Stimulated activated CD4-positive, alpha-beta T cell treated with anti-CD3 and anti-CD28 coated beads, Interleukin-1b, Interleukin-23, amount 100 ng/mL, for 48 hours (primary cell): ENCODE data around the gene ZBED2.
"Not testable (repeated sequence)": the region's sequence is repeated elsewhere in the genome, so short reads cannot be mapped to it uniquely, and the experiment has no call there.

Experiments used
- DNase-seq: peaks from one replicate; pipeline ENCODE4 v3.0.0-alpha.2; 2020

Gene ZBED2, protein sequence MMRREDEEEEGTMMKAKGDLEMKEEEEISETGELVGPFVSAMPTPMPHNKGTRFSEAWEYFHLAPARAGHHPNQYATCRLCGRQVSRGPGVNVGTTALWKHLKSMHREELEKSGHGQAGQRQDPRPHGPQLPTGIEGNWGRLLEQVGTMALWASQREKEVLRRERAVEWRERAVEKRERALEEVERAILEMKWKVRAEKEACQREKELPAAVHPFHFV

DNA sequence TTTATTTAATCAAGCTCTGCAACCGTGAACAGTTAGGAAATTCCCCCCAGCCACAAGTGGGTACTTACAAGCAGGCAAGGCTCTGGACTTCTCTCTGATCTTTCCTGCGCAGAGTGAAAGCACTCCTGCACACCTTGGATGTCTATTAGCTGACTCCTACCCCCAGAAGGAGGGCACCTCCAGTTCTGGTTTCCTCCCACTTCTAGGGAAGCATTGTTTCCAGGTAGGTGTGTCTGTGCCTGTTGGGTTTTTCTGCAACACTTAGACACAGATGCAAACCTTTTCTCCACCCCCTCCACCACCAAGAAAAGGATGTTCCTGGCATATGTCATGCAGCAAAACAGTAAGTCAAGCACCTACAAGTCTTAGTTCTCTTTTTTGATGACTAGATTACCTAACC is at the start of gene ZBED2:
ZBED2 (minus strand) TSS at position 115 of the 400 bp plus-strand sequence. CDS start 1,145 bp downstream, outside the sequence.
- DNase-seq: peak; percentile 70

DNA sequence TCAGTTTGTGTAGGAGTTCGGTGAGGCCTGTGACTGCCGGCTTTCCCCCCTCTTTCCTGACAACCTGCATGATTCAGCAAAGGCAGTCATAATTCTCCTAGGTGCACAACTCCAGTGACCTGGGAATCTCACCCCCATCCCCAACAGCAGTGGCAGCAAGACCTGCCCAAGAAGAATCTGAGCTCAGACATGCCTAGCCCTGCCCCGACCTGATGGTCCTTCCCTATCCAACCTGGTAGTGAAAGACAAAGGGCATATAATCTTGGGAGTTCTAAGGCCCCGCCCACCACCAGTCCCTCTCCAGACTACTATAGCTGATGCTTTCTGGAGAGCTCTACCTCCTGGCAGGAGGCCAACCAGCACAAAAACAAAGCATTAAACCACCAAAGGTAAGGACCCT is 44.2 kb upstream of the ZBED2 start:
- DNase-seq: no peak

DNA sequence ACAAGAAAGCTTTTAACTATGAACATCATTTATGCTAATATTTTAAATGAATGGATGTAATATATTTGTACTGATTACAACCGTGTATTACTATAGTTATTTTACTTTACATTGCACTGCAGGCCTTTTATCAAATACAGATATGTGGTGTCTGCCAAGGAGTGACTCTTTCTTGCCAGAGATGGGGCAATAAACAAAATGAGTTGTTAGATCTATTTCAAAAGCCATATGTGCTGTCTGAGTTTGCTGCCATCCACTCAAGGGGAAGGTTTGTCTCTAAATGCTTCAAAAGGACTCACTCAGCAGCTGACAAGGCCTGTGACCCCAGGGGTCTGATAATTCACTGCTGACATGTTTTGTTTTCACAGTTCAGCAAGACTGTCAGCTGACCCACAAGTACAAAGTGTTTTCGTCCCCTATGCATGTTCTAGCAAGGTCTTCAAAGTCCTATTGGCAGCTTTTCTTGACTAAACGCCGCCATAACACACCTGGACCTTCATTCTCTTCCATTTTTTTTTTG is 41.3 kb upstream of the ZBED2 start:
- no peak for DNase-seq

DNA sequence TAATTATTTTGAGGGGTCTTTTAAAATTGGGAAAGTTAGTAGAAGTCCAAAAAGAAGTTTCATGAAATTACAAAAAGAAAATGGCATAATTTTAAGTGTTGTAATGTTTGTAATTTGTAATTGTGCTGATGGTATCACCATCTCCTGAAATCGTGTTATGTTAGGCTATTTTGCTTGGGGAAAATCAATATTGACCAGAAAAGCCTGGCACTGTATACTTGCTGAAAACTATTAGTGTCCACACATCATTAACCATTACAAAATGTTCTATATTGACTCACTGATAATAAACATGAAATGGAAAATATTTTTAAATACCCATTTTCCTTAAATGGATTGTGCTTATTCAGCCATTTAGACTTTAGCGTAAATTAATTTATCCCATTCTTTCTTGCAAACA is 40.3 kb upstream of the ZBED2 start:
- DNase-seq: no peak

DNA sequence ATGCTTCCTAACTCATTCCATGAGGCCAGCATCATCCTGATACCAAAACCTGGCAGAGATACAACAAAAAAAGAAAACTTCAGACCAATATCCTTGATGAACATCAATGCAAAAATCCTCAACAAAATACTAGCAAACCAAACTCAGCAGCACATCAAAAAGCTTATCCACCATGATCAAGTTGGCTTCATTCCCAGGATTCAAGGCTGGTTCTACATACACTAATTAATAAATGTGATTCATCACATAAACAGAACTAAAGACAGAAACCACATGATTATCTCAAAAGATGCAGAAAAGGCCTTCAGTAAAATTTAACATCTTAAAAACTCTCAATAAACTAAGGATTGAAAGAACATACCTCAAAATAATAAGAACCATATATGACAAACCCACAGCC is 35.5 kb upstream of the ZBED2 start:
- DNase-seq: not testable (repeated sequence)

DNA sequence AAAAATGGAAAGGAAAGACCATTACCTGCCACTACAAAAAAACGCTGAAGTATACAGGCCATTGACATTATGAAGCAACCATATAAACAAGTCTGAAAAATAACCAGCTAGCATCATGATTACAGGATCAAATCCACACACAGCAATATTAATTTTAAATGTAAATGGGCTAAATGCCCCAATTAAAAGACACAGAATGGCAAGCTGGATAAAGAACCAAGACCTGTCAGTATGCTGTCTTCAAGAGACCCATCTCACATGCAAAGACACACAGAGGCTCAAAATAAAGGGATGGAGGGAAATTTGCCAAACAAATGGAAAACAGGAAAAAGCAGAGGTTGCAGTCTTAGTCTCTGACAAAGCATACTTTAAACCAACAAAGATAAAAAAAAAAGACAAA is 33.9 kb upstream of the ZBED2 start:
- not testable (repeated sequence) for DNase-seq

DNA sequence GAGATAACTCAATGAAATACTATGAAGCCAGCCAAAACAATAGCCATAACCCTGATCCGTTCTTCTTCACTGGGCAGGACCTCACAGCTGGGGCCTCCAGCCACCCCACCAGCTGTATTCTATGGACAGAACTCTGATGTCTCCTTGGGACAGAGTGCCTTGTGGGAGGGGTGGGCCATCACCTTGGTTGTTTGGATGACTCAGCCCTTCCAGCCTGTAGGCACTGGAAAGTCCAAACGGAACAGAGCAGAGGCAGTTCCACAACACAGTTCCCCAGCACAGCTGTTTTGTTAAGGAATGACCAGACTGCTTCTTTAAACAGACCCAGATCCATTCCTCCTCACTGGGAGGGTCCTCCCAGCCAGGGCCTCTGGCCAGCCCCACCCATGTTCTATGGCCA is 31.9 kb upstream of the ZBED2 start:
- DNase-seq: no peak

DNA sequence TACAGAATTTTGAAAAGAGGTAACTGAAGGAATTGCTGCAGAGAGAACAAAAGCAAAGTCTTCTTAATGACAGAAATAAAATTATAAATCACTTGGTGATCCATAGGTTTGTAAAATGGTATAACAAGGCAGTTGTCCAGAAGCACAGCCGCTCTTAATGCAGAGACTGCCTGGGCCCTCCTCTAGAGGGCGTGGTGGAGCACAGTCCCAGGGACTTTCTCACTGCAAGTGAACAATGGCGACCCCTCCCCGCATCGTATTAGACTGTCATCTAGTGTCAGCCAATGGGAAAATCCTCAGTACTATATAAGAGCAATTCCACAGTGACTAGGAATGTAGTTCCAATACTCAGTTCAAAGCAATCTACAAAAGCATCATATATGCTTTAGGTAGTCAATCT is 26.4 kb upstream of the ZBED2 start:
- peak; percentile 55 for DNase-seq

DNA sequence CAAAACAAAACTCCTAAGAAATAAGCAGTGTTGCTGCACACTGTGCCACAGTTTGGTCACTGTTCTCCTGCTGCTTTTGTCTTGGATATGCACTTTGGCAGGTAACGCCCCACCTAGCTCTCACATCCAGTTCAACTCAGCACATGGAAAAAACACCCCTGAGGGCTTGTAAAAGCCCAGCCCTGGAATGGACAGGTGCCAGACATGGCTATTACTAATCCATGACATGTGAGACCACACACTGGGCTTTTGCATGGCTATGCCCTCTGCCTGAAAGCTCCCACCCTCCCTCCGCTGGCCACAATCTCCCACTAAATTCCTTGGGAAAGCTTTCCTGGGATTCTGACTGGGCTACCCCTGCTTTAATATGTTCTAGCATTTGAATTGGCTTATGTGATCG is 24.7 kb upstream of the ZBED2 start:
- no peak for DNase-seq

DNA sequence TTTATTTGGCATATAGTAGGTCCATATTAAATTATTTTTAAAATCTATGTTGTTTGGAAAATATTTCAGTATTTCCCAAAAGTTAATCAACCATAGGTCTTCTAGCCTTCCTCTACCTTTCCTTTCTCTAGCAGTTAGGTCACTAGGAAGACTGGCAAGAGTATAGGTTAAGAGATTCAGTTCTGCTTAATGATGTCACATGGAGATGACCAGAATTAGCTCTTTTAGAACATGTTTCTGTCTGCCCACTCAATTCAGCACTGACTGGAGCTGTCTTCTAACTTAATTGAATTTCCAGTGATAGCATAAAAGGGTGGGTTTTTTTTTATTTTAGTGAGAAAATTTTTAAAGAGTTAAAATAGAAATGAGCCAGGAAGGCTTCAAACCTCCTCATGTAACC is 23.8 kb upstream of the ZBED2 start:
- DNase-seq: no peak

DNA sequence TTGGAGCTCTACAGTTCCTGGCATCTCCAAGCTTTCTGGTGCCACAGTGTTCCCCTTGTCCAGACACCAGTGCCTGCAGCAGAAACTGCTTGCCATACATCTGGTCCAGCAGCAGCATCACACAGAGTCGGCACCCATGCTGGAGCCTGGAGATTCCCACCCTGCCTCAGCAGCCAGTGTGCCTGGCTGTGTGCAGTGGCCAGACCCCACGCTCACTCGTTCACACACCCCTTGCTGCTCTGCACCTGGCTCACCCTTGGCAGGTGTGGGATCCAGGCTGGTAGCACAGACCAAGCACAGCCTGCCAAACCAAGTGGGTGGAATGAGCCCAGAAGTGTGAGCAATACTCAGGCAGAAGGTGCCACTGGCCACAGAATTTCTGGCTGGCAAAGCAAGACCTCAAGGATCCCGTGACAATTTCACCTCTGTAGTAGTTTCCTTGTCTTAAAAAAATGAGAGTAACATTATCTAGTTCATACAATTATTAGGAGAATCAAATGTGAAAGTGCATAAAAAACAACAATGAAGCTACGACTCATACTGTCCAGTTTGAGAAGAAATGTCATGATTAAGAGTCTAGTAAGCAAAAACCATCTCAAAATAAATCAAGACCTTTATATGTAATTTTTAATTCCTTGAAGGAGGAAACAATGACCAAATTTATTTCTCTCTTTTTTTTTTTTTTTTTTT is 22.9 kb upstream of the ZBED2 start:
- DNase-seq: no peak

DNA sequence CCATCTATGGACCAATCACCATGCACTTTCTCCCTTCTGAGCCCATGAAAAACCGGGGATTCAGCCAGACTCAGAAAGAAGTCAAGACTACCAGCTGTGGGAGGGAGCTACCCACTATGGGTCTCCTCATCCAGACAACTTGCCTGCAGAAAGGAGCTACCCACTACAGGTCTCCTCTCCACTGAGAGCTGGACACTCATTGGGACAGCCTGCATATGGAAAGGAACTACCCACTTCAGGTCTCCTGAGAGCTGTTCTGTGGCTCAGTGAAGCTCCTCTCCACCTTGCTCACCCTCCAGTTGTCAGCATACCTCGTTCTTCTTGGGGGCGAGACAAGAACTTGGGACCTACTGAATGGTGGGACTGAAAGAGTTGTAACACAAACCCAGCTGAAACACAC is 22.3 kb upstream of the ZBED2 start:
- no peak for DNase-seq

DNA sequence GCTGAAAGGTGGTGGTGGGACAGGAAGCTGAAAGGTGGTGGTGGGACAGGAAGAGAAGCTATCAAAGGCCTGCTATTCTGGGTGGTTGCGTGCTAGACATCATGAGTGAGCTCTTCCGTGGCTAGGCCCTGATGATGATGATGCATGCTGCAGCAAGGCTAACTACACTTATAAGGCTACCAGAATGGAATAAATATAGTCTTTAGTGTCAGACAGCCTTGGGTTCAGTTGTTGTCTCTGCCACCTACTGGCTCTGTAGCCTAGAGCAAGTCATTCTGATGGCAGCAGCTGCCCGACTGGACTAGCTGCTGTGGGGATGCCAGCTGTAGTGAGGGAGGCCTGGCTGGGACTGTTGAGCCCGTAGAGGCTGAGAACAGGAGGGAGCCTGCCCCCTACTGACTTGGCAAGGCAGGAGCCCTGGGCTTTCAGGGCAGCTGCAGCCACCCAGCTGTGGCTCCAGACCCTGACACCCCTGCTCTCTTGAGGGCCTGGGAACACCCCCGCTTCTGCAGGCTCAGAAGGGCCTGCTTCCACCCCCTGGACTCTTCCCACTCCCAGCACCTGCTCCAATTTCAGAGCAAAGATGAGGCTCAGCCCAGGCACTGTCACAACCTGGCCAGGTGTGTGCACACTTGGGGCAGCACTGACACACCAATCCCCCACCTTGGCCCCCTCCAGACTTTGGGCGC is 21.4 kb upstream of the ZBED2 start:
- peak; percentile 82 for DNase-seq

DNA sequence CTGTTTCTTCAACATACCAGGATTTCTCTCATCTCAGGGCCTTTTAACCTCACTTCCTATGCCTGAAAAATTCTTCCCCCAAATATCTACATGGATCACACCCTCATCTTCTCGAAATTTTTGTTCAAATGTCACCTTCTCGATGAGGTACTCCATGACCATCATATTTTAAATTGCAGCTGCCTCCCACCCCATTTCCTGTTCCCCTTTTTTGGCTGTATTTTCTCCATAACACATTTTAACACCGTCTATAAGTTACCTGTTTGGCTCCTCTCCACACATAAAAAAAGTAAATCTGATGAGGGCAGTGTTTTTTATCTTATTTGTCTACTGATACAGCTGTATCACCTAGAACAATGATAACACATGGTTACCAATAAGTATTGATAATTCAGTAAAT is 20.7 kb upstream of the ZBED2 start:
- no peak for DNase-seq

DNA sequence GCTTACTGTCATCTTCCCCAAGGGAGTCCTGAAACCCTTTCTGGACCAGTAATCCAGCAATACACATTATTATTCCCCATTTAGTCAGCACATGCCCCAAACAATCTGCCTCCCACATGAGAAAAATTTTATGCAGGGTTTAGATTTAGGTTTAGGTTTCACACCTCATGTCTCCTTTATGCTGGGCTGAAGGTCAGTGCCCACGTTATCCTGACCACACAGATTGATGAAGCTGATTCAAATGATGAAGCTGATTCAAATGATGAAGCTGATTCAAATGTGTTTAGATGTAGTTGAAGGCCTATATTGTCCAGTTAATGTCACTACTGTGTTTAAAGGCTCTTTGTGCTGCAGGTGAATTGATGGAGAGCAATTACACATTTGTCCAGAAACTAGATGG is 18.1 kb upstream of the ZBED2 start:
- DNase-seq: no peak

DNA sequence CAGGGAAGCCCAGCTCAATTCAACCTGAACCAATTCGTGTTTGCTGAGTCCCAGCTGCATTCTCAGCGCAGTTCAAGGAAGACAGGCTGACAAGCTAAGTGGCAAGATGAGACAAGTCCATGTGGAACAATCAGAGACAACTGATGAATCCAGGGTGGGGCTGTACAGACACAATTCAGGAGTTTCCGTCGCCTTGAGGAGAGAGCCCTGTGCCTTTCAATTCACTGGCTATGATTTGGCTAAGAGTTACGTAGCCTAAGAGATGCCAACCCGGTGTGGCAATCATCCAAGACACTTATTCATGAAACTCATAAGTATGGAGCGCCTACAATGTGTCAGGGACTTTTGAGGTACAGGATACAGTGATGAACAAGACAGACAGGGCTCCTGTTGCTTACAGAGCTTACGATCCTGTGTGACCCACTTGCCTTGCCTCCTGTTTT is 15.5 kb upstream of the ZBED2 start:
- DNase-seq: peak; percentile 68

DNA sequence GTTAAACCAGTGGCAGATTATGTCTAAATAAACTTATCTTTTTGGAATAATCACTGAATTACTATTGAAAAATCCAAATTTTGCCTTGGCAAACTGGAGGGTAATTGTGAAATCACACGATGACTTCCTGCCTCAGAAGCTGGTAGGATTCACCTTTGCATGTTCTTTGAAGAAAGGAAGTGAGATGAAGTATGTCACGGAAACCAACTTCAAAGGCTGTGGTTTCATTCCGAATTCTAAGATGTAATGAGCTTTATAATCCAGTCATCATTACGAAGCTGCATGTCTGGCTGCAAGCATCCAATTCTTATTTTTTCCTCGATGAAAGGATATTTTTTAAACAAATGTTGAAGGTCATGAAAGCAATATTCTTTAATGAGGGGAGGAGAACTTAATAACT is 15.0 kb upstream of the ZBED2 start:
- DNase-seq: no peak

DNA sequence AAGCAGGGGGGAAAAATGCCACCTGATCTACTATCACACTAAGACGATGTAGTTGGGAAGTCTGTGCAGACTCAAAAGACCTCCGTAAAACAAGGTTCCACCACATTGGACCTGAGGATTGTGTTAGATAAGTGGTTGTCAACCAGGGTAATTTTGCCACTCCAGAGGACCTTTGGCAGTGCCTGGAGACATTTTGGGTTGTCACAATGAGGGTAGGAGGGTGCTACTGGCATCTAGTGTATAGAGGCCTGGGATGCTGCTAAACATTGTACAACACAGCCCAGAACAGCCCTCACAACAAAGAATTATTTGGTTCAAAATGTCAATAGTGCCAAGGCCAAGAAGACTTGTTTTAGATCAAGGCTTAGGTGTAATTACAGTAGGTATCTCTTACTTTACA is 14.6 kb upstream of the ZBED2 start:
- no peak for DNase-seq

DNA sequence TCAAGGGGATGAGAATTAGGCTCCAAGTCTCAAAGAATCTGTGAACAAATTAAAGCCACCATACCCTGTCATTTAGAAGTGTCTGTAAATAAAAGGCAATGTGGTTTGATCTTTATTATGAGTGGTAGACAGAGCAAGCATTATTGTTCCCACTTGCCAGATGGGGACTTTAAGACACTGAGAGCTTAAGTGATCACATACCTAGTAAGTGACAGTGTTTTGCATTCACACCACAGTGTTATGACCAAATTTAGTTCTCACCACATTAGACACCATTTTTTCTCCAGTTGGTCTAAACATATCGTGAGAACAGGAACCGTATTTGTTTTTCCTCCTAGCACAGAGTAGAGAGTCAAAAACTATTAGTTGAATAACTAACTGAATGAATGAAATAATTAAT is 13.2 kb upstream of the ZBED2 start:
- DNase-seq: no peak

DNA sequence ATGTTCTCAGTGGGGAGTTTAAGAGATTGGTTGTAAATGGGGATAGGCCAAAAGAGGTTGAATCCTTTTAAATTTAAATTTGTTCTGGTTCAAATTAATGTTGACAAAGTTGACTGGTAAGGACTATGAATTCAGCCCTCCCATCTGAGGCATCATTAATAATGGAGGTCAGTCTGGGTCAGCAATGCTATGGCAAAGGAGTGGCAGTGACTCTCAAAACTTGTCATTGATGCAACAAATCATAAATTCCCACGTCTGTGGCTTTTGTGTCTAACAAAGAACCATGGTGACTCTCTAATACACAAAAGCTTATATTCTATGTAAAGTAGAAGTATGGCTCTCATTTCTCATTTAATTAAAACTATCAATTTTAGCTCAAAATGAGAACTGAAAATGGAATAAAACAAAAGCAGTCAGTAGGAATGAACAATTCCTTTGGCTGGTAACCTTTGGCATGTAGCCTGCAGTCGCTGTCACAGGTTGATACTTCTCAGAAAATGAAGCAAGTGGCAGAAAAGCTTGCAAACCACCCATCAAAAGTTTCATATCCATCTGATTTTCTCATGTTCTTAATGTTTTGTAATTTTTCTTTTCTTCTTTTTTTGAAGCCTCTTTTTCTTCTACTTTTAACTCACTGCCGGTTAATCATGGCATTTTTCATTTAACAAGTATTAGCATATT is 12.2 kb upstream of the ZBED2 start:
- DNase-seq: no peak

DNA sequence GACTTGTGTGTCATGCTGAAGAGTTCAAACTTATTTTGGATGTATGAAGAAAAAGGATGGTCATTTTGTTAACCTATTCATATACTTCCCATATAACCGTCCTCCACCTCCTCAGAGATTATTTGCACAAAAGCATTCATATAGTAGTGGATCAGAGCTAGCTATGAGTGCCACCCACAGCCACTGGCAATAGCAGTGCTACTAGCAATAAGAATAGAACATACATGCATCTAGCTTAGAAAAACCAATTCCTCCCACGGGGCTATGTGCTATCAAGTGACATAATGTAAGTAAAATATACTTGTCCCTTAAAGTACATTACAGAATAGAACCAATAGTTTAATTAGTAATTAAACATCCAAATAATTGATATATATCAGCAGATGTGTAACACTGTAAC is 10.3 kb upstream of the ZBED2 start:
- no peak for DNase-seq

DNA sequence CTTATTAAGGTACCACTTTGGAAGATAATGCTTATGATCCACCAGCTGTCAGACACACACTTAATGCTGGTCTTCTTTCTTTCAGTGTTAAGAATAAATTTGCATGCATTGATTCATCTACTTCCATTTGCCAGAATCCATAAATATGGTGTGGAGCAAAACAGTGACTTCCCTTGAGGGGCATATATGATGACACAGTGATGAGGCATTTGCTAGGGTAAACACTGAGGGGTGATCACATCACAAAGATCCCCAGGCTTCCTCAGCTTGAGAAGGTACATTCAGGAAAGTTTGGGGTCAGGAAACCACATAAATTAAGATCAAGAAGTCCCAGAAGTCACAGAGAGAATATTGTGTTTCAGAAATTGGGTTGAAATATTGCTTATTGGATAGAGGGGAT is 9.9 kb upstream of the ZBED2 start:
- DNase-seq: no peak

DNA sequence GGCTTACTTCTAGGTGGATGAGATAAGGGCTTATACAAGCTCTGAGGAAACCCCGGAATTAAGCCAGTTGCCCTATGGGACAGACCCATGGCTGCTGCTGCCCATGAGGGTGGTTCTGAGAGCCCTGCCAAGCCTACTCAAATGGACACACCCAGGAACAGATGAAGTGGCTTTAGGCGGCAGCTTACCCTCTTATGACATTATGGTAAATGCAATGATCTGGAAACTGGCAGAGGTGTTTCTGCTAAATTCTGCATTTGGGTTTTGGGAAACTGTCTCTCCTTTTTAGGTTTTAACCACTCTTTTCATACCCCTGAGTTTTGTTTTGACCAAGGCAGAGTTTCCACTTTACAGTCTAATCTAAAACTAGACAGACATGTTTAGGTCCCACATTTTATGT is 9.0 kb upstream of the ZBED2 start:
- DNase-seq: peak; percentile 62

DNA sequence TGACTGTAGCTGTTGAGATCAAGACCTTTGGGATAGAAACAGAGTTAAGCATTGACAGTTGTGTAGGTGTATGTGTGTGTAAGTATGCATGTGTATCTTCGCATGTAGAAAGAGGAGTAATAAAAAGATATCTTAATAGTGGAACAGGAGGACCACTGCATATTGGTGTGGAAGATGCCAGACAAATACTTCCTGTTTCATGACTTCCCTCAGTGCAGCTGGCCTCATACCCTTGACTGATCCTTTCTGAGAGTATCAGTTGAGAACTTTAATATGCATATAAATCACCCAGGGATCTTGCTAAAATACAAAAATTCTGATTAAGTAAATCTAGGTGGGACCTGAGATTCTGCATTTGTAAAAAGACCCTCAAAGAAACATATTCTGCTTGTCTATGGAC is 8.5 kb upstream of the ZBED2 start:
- DNase-seq: no peak
